Stimulated activated CD4-positive, alpha-beta T cell treated with anti-CD3 and anti-CD28 coated beads, Interleukin-1b, Interleukin-23, amount 100 ng/mL, for 24 hours (primary cell): ENCODE measurements around the gene KRTAP20-3.

Experiments
- DNase-seq, 4 experiments: peaks; one replicate each; pipeline ENCODE4 v3.0.0-alpha.2; 2020; ENCODE audit warnings: low read depth in 4 of 4, low spot score in 1 of 4

Gene KRTAP20-3

GRCh38 chr21:30680586-30680985 lies 37.9 kb downstream of the KRTAP20-3 start:
- DNase-seq, result no peak

DNA sequence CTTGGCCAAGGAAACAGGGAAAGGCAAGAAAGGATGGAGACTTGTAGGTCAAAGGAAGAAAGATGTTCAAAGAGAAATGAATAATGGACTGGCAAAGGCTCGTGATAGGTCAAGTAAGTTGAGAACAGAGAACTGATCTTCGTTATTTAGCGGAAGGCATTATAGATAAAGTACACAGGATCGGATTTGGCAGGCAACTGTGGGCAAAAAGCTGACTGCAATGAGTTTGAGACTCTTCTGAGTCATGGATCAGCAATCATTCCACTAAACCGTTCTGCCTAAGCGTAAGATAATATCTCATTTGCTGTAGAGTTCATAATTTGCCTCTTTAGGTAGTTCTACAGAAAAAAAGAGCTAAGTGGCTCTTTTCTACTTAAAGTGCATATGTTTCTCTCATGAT lies 41.8 kb downstream of the KRTAP20-3 start:
- DNase-seq, result no peak

- no peak for DNase-seq
Measured at GRCh38 chr21:30689822-30690221, 47.2 kb downstream of the KRTAP20-3 start.
